Heart right ventricle (tissue), 16 donors: ENCODE measurements around the gene NBDY. TPM values are rescaled to one million over a fixed set of nuclear protein-coding genes. Genes with fewer than 3 reads are reported as not detected.

Source experiments
- ATAC-seq, 8 donors: fragments of 200-7000 bp; cut with Tn5 transposase; one replicate each; pipeline ENCODE4 v1.9.1; 2020; ENCODE audit warnings: mild to moderate bottlenecking in 8 of 8, moderate library complexity in 8 of 8, moderate number of reproducible peaks in 1 of 8
- DNase-seq, 2 donors: peaks; one replicate each; pipeline ENCODE4 v3.0.0-alpha.2; 2020
- H3K27ac ChIP-seq, 10 donors: fragments of 200-600 bp; sonication (generic) in 2 of 10; one replicate each; pipeline versions ENCODE4 v1.5.0 to v1.8.0; 2020 to 2022; ENCODE audit warnings: mild to moderate bottlenecking in 3 of 10
- H3K27me3 ChIP-seq, 7 donors: fragments of 200-600 bp; one replicate each; pipeline ENCODE4 v1.8.0; 2021 to 2022; ENCODE audit warnings: mild to moderate bottlenecking in 2 of 7
- H3K36me3 ChIP-seq, 9 donors: fragments of 200-600 bp; sonication (generic) in 1 of 9; one replicate each; pipeline versions ENCODE4 v1.5.0 to v1.8.0; 2020 to 2022; ENCODE audit warnings: mild to moderate bottlenecking in 2 of 9
- H3K4me1 ChIP-seq, 9 donors: fragments of 200-600 bp; sonication (generic) in 1 of 9; one replicate each; pipeline versions ENCODE4 v1.5.0 to v1.8.0; 2020 to 2022; ENCODE audit warnings: mild to moderate bottlenecking in 4 of 9
- H3K4me3 ChIP-seq, 10 donors: fragments of 200-600 bp; sonication (generic) in 2 of 10; one replicate each; pipeline versions ENCODE4 v1.5.0 to v1.8.0; 2020 to 2022; ENCODE audit warnings: mild to moderate bottlenecking in 7 of 10, moderate library complexity in 2 of 10
- H3K9me3 ChIP-seq, 11 donors: fragments of 200-600 bp in 10 of 11; sonication (generic) in 2 of 11; one replicate each; pipeline versions ENCODE4 v1.5.0 to v1.8.0; 2013 to 2022; ENCODE audit warnings: mild to moderate bottlenecking in 2 of 11, control low read depth in 1 of 11, moderate library complexity in 1 of 11
- CTCF ChIP-seq, 9 donors: fragments of 200-600 bp; sonication (generic) in 2 of 9; IDR thresholded peaks; one replicate each; pipeline versions ENCODE4 v1.5.0 to v1.8.0; 2021 to 2022; ENCODE audit warnings: antibody characterized with exemption in 9 of 9, mild to moderate bottlenecking in 5 of 9, moderate library complexity in 1 of 9
- WGBS, 2 donors: extraction: QIAGEN DNeasy Blood & Tissue Kit; methylation state at CpG; one replicate each; pipeline ENCODE4 v1.1.7; 2013; ENCODE audit warnings: inconsistent platforms in 1 of 2; 5-methylcytosine and 5-hydroxymethylcytosine counted together
- intact Hi-C, 10 donors: fragments of 100-400 bp; cut with DNase I; formaldehyde crosslinking; loops; one replicate each; pipeline versions ENCODE4 v1.11.1 to v1.14.2; 2022
- polyA plus RNA-seq, 2 donors: library from polyadenylated mRNA; stranded (reverse); fragments of 200-250 nt; gene quantifications; one replicate each; pipeline ENCODE4 v1.2.3, GENCODE V29; 2013
- total RNA-seq, 10 donors: library from RNA; stranded (reverse); fragmentation: NEBNext Ultra II Directional in 3 of 10; extraction: Animal tissue kit (Norgen Biotek cat#: 25700) in 3 of 10; gene quantifications; one replicate each; pipeline versions ENCODE4 v1.2.1 to v1.2.4, GENCODE V29; 2021 to 2023
- donor health status: Arrhythmogenic right ventricular cardiomyopathy.
- donor health status: ischemic (EF 13 %, LVEDD 7.1; RV severe dilation, severe dysfunction).
- donor health status: healthy with polysubstance abuse.
- donor health status: DM: no; HTN: yes; CAD: no.
- donor health status: DM: no; HTN: no; CAD: no.
- donor health status: ischemic (EF 25% LVEDD 6.9; RV normal size, moderate dysfunction).
- donor health status: ischemic (EF 25% LVEDD 5.7; RV mildly dilated, moderate dysfunction).
- donor health status: healthy.
- donor health status: DM: yes; HTN: yes; CAD: no.
- donor health status: Ischemic cardiomyopathy.
- donor health status: ischemic (EF 35%, LVEDD 5.7; RV mildly dilated, moderate dysfunction).
- donor health status: nonischemic (EF 11% LVEDD 7.7; RV severe dilation, severe dysfunction).
- donor health status: DM: yes; HTN: yes; CAD: no.
- donor health status: PGD.
- donor health status: ischemic (EF 29% LVEDD 5.4; RV normal size, mild dysfunction).
- donor health status: nonischemic (EF 23%, LVEDD 6.1; RV moderate dilation, normal function).

Gene NBDY
- total and polyA plus RNA-seq, 12 donors: 11.4 to 36.7 (median 25.7) TPM

- ATAC-seq: no peak
- Histone ChIP-seq H3K4me3 (no peak overlapping the region), H3K27me3 (peaks cover 0 to 21% (median 0%) of the 10 kb centered on the region in 7 donors), H3K9me3 (no peaks in the 10 kb centered on the region), H3K27ac (no peak overlapping the region), H3K4me1 (peaks cover 0 to 15% (median 4%) of the 10 kb centered on the region in 9 donors), H3K36me3 (peaks cover 0 to under 1% (median 0%) of the 10 kb centered on the region in 9 donors)
- 95 to 96% methylated on average over 14 of the region's 14 CpGs for WGBS, 2 donors
- no peak for DNase-seq
- intact Hi-C loops: no loop called here
- no peak for TF ChIP-seq CTCF (IDR thresholded peaks at IDR 0.05)
Observed at GRCh38 chrX:56795309-56795868, 66.3 kb downstream of the NBDY start.

GRCh38 chrX:56796641-56797395 is 67.8 kb downstream of the NBDY start:
- no peak for TF ChIP-seq CTCF (IDR thresholded peaks at IDR 0.05)
- 76 to 77% methylated on average over 4 of the region's 4 CpGs for WGBS, 2 donors
- ATAC-seq (no peak), DNase-seq (no peak)
- Histone ChIP-seq H3K4me3 (no peak overlapping the region), H3K27ac (no peak overlapping the region), H3K36me3 (no peaks in the 10 kb centered on the region), H3K27me3 (peaks cover 0 to 21% (median 0%) of the 10 kb centered on the region in 7 donors), H3K9me3 (no peaks in the 10 kb centered on the region), H3K4me1 (peaks cover 0 to 9% (median 5%) of the 10 kb centered on the region in 9 donors)
- intact Hi-C loops: no loop called here

- DNase-seq (no peak), ATAC-seq (peak in 2 of 8 donors; percentile 31 to 42)
- intact Hi-C loops: loop anchor here in 1 of 10 donors (2.0 kb wide), 1 partner anchor 183 kb away; no protein-coding TSS in a partner anchor
- no peak for TF ChIP-seq CTCF (IDR thresholded peaks at IDR 0.05)
- H3K4me1 ChIP-seq: peaks cover 0 to 9% (median 5%) of the 10 kb centered on the region in 9 donors
- no peak overlapping the region for H3K4me3 ChIP-seq
- no peak overlapping the region for H3K27ac ChIP-seq
- H3K27me3 ChIP-seq: peaks cover 0 to 21% (median 0%) of the 10 kb centered on the region in 7 donors
- H3K9me3 ChIP-seq: no peaks in the 10 kb centered on the region
- 54 to 55% methylated on average over 6 of the region's 6 CpGs for WGBS, 2 donors
- H3K36me3 ChIP-seq: no peaks in the 10 kb centered on the region
Observed at GRCh38 chrX:56797574-56798338, 68.7 kb downstream of the NBDY start.

GRCh38 chrX:56798339-56798711 is 69.3 kb downstream of the NBDY start:
- ATAC-seq: no peak
- TF ChIP-seq CTCF (IDR thresholded peaks at IDR 0.05): no peak
- WGBS, 2 donors: 70 to 78% methylated on average over 5 of the region's 5 CpGs
- Histone ChIP-seq H3K36me3 (no peaks in the 10 kb centered on the region), H3K9me3 (no peaks in the 10 kb centered on the region), H3K4me1 (peaks cover 0 to 12% (median 5%) of the 10 kb centered on the region in 9 donors), H3K27ac (no peak overlapping the region), H3K27me3 (peaks cover 0 to 18% (median 0%) of the 10 kb centered on the region in 7 donors), H3K4me3 (no peak overlapping the region)
- intact Hi-C loops: loop anchor here in 1 of 10 donors (2.0 kb wide), 1 partner anchor 182 kb away; no protein-coding TSS in a partner anchor
- no peak for DNase-seq
